Measurements from ENCODE around the gene NRGN.
"Not testable (repeated sequence)": the region's sequence is repeated elsewhere in the genome, so short reads cannot be mapped to it uniquely, and the experiment has no call there.

The NRGN gene

GRCh38 chr11:124769806-124770774 is 30.3 kb downstream of the NRGN start:
- Histone ChIP-seq H3K27ac (replicated peaks) (no peak overlapping the region), H3K27me3 (ENCODE audit: insufficient read depth, poor library complexity, severe bottlenecking) (no peaks in the 10 kb centered on the region), H3K4me3 (replicated peaks; ENCODE audit: insufficient read depth, low read length) (no peak overlapping the region)
- DNase-seq (ENCODE audit: low read depth in 1 of 2, low spot score in 1 of 2) = no peak
- TF ChIP-seq GABPA (IDR thresholded peaks at IDR 0.05; ENCODE audit: low read depth) (no peak), REST (IDR thresholded peaks at IDR 0.05; ENCODE audit: insufficient replicate concordance, low read depth) (no peak), CTCF (IDR thresholded peaks at IDR 0.05; ENCODE audit: insufficient read depth, low read length) (no peak), SPI1 (IDR thresholded peaks at IDR 0.05; ENCODE audit: borderline replicate concordance, low read depth) (no peak), POLR2AphosphoS5 (IDR thresholded peaks at IDR 0.05; ENCODE audit: low read depth) (no peak)

- not testable (repeated sequence) for H3K27ac ChIP-seq (replicated peaks); H3K27me3 ChIP-seq (ENCODE audit: insufficient read depth, poor library complexity, severe bottlenecking); DNase-seq (ENCODE audit: low read depth in 1 of 2, low spot score in 1 of 2); H3K4me3 ChIP-seq (replicated peaks; ENCODE audit: insufficient read depth, low read length)
Measured at GRCh38 chr11:124770959-124771358, 31.2 kb downstream of the NRGN start.

- H3K27ac ChIP-seq (replicated peaks) = no peak overlapping the region
- no peak for DNase-seq (ENCODE audit: low read depth in 1 of 2, low spot score in 1 of 2)
- H3K27me3 ChIP-seq (ENCODE audit: insufficient read depth, poor library complexity, severe bottlenecking) = no peaks in the 10 kb centered on the region
- no peak overlapping the region for H3K4me3 ChIP-seq (replicated peaks; ENCODE audit: insufficient read depth, low read length)
- TF ChIP-seq SPI1 (IDR thresholded peaks at IDR 0.05; ENCODE audit: borderline replicate concordance, low read depth) = no peak
- TF ChIP-seq POLR2AphosphoS5 (IDR thresholded peaks at IDR 0.05; ENCODE audit: low read depth) = no peak
- no peak for TF ChIP-seq GABPA (IDR thresholded peaks at IDR 0.05; ENCODE audit: low read depth)
Measured at GRCh38 chr11:124776865-124777645, 37.3 kb downstream of the NRGN start.

- no peak for DNase-seq (ENCODE audit: low read depth in 1 of 2, low spot score in 1 of 2)
- TF ChIP-seq REST (IDR thresholded peaks at IDR 0.05; ENCODE audit: insufficient replicate concordance, low read depth) (no peak), CTCF (IDR thresholded peaks at IDR 0.05; ENCODE audit: insufficient read depth, low read length) (no peak), POLR2AphosphoS5 (IDR thresholded peaks at IDR 0.05; ENCODE audit: low read depth) (no peak), SPI1 (IDR thresholded peaks at IDR 0.05; ENCODE audit: borderline replicate concordance, low read depth) (no peak), GABPA (IDR thresholded peaks at IDR 0.05; ENCODE audit: low read depth) (no peak)
Measured at GRCh38 chr11:124778281-124778680, 38.5 kb downstream of the NRGN start.

More at GRCh38 chr11:124778281-124778680, 38.5 kb downstream of the NRGN start:
- no peak overlapping the region for H3K4me3 ChIP-seq (replicated peaks; ENCODE audit: insufficient read depth, low read length)
- H3K27me3 ChIP-seq (ENCODE audit: insufficient read depth, poor library complexity, severe bottlenecking) = no peaks in the 10 kb centered on the region
- no peak overlapping the region for H3K27ac ChIP-seq (replicated peaks)
